H1 (cell line): Measurements from ENCODE around the gene MPST. TPM values are rescaled to one million over a fixed set of nuclear protein-coding genes. Genes with fewer than 3 reads are reported as not detected.
A peak's percentile ranks its signal among the peaks of the same experiment; 100 is the strongest.

Experiments used
- ATF3 ChIP-seq: IDR thresholded peaks from 2 replicates; pipeline ENCODE4 v1.6.1; 2011; ENCODE audit warnings: low read depth, mild to moderate bottlenecking, low read length; ENCODE audit not compliant: insufficient read depth
- BRCA1 ChIP-seq: IDR thresholded peaks from 2 replicates; pipeline ENCODE4 v1.6.1; 2012; ENCODE audit warnings: low read depth, low read length, improper control_type of control experiment
- CBX8 ChIP-seq: fragments of 300-800, 300-1000 bp; sonication (generic); IDR thresholded peaks from 2 replicates; pipeline ENCODE4 v1.7.1; 2016; ENCODE audit warnings: low read depth, low read length, borderline replicate concordance
- CEBPB ChIP-seq: IDR thresholded peaks from 2 replicates; pipeline ENCODE4 v1.6.1; 2012; ENCODE audit warnings: low read depth, low read length
- GABPA ChIP-seq: IDR thresholded peaks from 2 replicates; pipeline ENCODE4 v1.6.1; 2011; ENCODE audit warnings: mild to moderate bottlenecking, low read length, moderate library complexity, borderline replicate concordance; ENCODE audit not compliant: insufficient read depth
- HDAC2 ChIP-seq, 2 experiments: fragments of 300-600 bp in 1 of 2; sonication (generic) in 1 of 2; IDR thresholded peaks; 2 replicates each; pipeline ENCODE4 v1.6.1; 2011 to 2012; ENCODE audit warnings: low read depth in 2 of 2, low read length in 2 of 2, mild to moderate bottlenecking in 2 of 2, moderate library complexity in 2 of 2, borderline replicate concordance in 1 of 2, inconsistent platforms in 1 of 2
- NANOG ChIP-seq: IDR thresholded peaks from 2 replicates; pipeline ENCODE4 v1.6.1; 2011; ENCODE audit warnings: low read length, low read depth, mild to moderate bottlenecking, inconsistent platforms; ENCODE audit not compliant: insufficient read depth, poor library complexity, severe bottlenecking
- SRF ChIP-seq: IDR thresholded peaks from 2 replicates; pipeline ENCODE4 v1.6.1; 2011; ENCODE audit warnings: mild to moderate bottlenecking, low read depth, low read length, moderate library complexity
- SUZ12 ChIP-seq: fragments of 200-600 bp; sonication (generic); IDR thresholded peaks from 2 replicates; pipeline ENCODE4 v1.6.1; 2012; ENCODE audit warnings: mild to moderate bottlenecking, inconsistent platforms, low read length, moderate library complexity, mixed read lengths
- polyA plus RNA-seq, 7 experiments: library from polyadenylated mRNA; depleted of rRNA in 3 of 7; stranded (reverse) in 5 of 7; unstranded in 2 of 7; fragments of >200 nt in 5 of 7; fragments of 200-250 nt in 2 of 7; gene quantifications; 1 replicate in 5 of 7; 2 replicates in 1 of 7; 4 replicates in 1 of 7; pipeline versions ENCODE4 v1.2.1 to v1.2.3, GENCODE V29; 2011 to 2013; ENCODE audit warnings: missing spikeins in 2 of 7, mixed read lengths in 2 of 7
- total RNA-seq: library from RNA; stranded (reverse); fragmentation: NEBNext Ultra II Directional; extraction: Animal tissue kit (Norgen Biotek cat#: 25700); gene quantifications from 2 replicates; pipeline ENCODE4 v1.2.1, GENCODE V29; 2021
- TF ChIP-seq, protein P1 (sequence below): IDR thresholded peaks from 2 replicates; pipeline ENCODE4 v1.6.1; 2012; ENCODE audit warnings: inconsistent platforms

MPST gene
- total and polyA plus RNA-seq, 2 of the 8 experiments (the other 6 are each of a cell fraction or from before 2014, with no cell fraction given), result 86.0 to 124 TPM

DNA sequence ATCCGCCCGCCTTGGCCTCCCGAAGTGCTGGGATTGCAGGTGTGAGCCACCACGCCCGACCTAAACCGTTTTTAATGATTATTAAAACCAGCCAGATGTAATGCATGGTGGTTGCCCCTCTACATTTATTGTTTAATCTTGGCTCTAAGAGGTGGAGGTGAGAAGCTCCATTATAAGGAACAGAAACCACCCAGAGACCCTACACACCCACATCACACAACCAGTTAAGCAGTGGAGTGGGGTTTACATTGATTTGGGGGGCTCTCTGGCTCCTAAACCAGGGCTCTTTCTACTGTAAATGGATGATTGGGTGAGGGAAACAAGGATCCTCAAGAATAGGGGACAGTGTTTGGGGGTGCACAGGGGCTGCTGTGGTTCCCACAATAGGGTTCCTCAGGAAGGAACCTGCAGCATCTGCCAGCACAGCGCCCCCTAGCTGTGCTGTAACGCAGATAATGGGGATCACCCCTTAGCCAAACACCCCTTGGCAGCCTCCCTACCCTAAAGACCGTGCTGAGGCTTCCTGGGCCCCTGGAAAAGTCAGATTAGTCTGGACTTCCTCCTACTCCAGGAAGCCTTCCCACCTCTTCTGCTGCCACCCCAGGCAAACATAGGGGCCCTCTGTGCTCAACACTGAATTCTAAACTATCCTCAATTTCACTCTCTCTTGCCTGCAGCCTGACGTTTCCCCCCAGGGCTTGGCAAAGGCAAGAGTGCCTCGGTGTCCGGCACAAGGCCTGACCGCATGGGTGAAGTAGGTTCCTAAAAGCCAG lies 2.4 kb downstream of the MPST start (continued):
- TF ChIP-seq CEBPB (no peak), SRF (no peak), BRCA1 (no peak), HDAC2 (IDR thresholded peaks at IDR 0.05; ENCODE audit: borderline replicate concordance in 1 of 2, low read depth in 2 of 2, low read length in 2 of 2) (0 out of 4 replicates have a peak, but pooled peaks of 1 of the 2 experiments have one; percentile 50), GABPA (peak; percentile 45; the same call in 1 of the 2 replicates), CBX8 (no peak), ATF3 (no peak), SUZ12 (no peak), NANOG (no peak)
- TF ChIP-seq, protein P1, sequence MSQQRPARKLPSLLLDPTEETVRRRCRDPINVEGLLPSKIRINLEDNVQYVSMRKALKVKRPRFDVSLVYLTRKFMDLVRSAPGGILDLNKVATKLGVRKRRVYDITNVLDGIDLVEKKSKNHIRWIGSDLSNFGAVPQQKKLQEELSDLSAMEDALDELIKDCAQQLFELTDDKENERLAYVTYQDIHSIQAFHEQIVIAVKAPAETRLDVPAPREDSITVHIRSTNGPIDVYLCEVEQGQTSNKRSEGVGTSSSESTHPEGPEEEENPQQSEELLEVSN, result no peak
